ENCODE results near the gene SH2D3A.
"Not testable (repeated sequence)": the region's sequence is repeated elsewhere in the genome, so short reads cannot be mapped to it uniquely, and the experiment has no call there.

SH2D3A gene

DNA sequence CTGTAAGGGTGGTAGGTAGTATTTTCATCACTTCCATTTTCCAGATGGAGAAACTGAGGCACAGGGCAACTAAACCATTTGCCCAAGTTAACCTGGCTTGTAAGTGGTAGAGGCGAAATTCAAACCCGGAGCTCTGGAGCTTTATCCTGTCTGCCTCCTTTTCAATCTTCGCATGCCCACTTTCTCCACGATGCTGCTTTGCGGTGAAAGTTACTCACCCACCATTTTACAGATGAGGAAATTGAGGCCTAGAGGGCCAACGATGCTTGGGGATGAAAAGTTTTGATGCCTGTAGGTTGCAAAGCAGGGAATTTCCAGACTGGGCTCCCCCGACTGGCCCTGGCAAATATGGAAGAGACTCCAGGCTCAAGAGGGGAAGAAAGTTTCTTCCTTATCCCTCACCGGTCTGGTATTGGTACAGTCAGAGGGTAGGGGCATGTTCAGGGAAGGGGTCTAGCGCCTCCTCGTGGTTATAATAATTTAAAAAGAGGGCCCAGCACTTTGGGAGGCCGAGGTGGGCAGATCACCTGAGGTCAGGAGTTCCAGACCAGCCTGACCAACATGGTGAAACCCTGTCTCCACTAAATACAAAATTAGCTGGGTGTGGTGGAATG lies 1.9 kb upstream of the SH2D3A start:
- DNase-seq (ENCODE audit: low read depth): peak; percentile 49
- no peak overlapping the region for H3K4me3 ChIP-seq (replicated peaks; ENCODE audit: low read depth, low read length)
- TF ChIP-seq, protein P1, sequence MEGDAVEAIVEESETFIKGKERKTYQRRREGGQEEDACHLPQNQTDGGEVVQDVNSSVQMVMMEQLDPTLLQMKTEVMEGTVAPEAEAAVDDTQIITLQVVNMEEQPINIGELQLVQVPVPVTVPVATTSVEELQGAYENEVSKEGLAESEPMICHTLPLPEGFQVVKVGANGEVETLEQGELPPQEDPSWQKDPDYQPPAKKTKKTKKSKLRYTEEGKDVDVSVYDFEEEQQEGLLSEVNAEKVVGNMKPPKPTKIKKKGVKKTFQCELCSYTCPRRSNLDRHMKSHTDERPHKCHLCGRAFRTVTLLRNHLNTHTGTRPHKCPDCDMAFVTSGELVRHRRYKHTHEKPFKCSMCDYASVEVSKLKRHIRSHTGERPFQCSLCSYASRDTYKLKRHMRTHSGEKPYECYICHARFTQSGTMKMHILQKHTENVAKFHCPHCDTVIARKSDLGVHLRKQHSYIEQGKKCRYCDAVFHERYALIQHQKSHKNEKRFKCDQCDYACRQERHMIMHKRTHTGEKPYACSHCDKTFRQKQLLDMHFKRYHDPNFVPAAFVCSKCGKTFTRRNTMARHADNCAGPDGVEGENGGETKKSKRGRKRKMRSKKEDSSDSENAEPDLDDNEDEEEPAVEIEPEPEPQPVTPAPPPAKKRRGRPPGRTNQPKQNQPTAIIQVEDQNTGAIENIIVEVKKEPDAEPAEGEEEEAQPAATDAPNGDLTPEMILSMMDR (IDR thresholded peaks at IDR 0.05; ENCODE audit: low read length, missing control alignments): peak; percentile 35

DNA sequence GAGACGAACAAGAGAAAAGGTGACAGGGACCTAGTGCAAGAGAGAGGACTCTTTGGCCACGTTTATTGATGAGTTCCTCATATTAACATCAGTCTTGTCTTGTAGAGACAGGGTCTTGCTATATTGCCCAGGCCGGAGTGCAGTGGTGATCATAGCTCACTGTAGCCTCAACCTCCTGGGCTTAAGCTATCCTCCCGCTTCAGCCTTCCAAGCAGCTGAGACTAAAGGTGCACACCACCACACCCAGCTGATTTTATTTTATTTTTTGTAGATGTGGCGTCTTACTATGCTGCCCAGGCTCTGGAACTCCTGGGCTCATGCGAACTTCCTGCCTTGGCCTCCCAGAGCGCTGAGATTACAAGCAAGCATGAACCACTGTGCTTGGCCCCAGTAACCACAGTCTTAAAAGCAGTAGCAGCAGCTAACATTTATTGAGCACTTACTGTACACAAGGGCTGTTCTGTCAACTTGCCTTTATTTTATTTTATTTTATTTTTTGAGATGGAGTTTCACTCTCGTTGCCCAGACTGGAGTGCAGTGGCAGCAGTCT lies 1.1 kb upstream of the SH2D3A start:
- H3K4me3 ChIP-seq (replicated peaks; ENCODE audit: low read depth, low read length): no peak overlapping the region
- DNase-seq (ENCODE audit: low read depth): no peak
- TF ChIP-seq, protein P1 (IDR thresholded peaks at IDR 0.05; ENCODE audit: low read length, missing control alignments): no peak

DNA sequence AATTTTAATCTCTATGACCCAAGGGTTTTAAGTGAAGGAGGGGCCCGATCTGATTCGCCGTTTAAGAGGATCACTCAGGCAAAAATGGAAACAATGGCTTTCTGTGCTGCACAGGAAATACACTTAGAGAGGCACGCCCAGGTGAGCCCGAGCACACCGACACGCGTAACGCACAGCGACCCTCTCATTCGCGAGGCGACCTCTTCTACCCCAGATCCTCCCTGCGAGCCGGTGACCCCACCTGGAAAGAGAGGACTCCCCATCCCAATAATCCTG lies 216 bp downstream of the SH2D3A start:
- TF ChIP-seq, protein P1 (IDR thresholded peaks at IDR 0.05; ENCODE audit: low read length, missing control alignments): no peak
- no peak for DNase-seq (ENCODE audit: low read depth)
- H3K4me3 ChIP-seq (replicated peaks; ENCODE audit: low read depth, low read length): peak overlapping the region; percentile 33

DNA sequence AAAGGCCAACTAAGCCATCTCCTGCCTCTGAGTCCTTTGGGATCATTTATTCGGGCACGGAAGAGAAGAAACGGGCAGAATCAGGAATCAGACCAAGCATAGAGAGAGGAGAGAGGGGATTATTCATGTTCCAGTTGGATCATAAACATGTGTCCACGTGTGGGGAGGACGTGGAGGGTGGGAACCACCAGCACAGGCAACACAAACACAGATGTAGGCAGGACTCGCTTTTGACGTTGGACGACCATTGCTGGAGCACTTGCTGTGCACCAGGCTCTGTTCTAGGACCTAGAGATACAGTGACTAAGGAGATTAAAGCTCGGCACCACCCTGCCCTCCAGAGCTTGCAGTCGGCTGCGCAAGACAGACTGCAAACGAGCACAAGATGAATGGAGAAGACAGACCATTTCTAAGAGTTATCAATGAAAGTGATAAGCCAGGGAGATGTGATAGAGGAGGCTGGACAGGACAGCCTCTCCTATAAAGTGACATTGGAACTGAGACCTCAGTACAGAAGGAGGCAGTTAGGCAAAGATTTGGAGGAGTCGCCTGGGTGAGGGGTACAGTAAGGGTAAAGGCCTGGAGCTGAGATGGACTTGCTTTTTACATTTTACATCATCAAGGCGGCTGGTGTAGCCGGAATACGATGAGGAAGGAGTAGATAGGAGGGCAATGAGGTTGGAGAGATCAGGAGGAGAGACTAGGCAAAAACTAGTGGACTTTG lies 716 bp downstream of the SH2D3A start:
- no peak overlapping the region for H3K4me3 ChIP-seq (replicated peaks; ENCODE audit: low read depth, low read length)
- TF ChIP-seq, protein P1 (IDR thresholded peaks at IDR 0.05; ENCODE audit: low read length, missing control alignments): no peak
- no peak for DNase-seq (ENCODE audit: low read depth)

DNA sequence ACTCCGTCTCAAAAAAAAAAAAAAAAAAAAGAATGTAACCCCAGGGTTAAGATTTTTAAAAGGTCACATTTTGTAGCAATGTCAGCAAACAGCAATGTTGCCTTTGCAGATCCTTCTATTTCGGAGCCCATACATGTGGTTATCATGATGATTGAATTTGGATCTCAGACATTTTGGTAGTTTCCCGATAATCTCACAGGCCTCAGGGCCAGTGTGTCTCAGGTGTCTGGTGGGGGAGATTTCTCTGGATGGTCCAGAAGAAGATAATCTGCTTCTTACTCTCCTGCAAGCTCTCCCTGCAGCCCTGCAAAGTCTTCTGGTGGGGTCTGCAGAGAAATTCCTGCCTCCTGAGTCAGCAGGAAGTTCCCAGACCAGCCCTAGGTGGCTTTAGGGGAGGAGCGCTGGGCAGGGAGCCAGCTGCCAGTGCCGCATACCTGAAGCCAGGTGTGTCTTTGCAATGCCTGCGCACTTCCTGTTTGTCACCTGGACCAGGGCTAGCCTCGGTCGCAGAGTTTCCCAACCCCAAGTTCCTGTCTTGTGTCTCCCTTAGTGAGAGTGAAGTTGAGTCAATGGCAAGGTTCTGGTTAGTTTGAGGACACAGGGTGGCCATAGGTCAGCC lies 1.4 kb downstream of the SH2D3A start:
- no peak for DNase-seq (ENCODE audit: low read depth)
- no peak overlapping the region for H3K4me3 ChIP-seq (replicated peaks; ENCODE audit: low read depth, low read length)
- TF ChIP-seq, protein P1 (IDR thresholded peaks at IDR 0.05; ENCODE audit: low read length, missing control alignments): no peak

DNA sequence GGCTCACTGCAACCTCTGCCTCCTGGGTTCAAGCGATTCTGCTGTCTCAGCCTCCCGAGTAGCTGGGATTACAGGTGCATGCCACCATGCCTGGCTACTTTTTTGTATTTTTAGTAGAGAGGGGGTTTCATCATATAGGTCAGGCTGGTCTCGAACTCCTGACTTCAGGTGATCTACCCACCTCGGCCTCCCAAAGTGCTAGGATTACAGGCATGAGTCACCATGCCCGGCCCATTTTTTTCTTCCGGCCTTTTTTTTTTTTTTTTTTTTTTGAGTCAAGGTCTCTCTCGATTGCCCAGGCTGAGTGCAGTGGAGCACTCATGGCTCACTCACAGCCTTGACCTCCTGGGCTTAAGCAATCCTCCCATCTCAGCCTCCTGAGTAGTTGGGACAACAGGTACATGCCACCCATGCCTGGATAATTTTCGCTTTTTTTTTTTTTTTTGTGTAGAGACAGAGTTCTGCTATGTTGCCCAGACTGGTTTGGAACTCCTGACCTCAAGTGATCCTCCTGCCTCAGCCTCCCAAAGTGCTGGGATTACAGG lies 4.9 kb downstream of the SH2D3A start:
- not testable (repeated sequence) for DNase-seq (ENCODE audit: low read depth); H3K4me3 ChIP-seq (replicated peaks; ENCODE audit: low read depth, low read length)

DNA sequence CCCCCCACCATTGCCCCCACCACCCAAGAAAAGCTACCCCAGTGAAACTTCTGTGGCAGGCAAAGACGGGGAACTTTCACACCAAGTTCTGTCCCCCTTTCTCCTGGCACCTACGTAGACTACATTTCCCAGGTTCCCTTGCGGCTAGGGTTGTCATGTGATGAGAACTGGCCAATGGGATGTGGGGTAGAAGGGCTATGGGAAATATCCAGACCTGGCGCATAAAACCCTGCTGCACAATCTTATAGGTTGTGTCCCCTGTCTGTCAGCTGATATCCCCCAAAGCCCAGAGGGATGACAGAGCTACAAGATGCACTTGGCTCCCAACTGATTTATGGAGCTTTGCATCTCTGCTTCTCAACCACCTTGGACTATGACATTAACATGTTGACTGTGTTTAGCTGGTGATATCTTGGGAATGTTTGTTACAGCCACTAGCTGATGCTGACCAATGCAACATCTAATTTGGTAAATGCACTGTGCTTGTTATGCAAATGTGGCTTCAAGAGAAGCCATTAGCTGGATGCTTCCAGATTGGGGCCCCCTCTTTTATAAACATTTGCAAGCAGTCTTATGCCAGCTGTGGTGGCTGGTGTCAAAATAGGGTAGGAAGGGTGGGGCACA lies 6.1 kb downstream of the SH2D3A start:
- TF ChIP-seq, protein P1 (IDR thresholded peaks at IDR 0.05; ENCODE audit: low read length, missing control alignments): no peak
- no peak for DNase-seq (ENCODE audit: low read depth)
- no peak overlapping the region for H3K4me3 ChIP-seq (replicated peaks; ENCODE audit: low read depth, low read length)

Data from fibroblast of pulmonary artery (primary cell).